HCT116 (cell line): ENCODE results near the gene FAM181A. TPM values are rescaled to one million over a fixed set of nuclear protein-coding genes. Genes with fewer than 3 reads are reported as not detected.

Source experiments
- ATAC-seq: fragments of 200-7000 bp; cut with Tn5 transposase; 2 replicates; pipeline ENCODE4 v1.9.1; 2020; ENCODE audit warnings: mild to moderate bottlenecking, moderate library complexity
- BruUV-seq: library from RNA; stranded (reverse); fragments of 400-500 nt; replicated peaks from 2 replicates; lab custom pipeline; 2021; lab: Mats Ljungman, UMichigan
- CTCF ChIA-PET: fragments of 300-600 bp; sonication (Branson Sonifier 250); formaldehyde crosslinking; loops from one replicate; lab custom pipeline; 2021; ENCODE audit warnings: antibody characterized with exemption; lab: Charles Lee
- POLR2A ChIA-PET: fragments of 300-600, 350-600 bp; sonication (Branson Sonifier 250); formaldehyde crosslinking; loops from one replicate; lab custom pipeline; 2021; ENCODE audit warnings: antibody characterized with exemption; lab: Charles Lee
- RAD21 ChIA-PET, 2 experiments: fragments of 300-600 bp; sonication (Branson Sonifier 250); formaldehyde crosslinking; loops; one replicate each; lab custom pipeline; 2023; ENCODE audit warnings: low total read pairs in 2 of 2; ENCODE audit not compliant: uncharacterized antibody in 2 of 2, unreplicated experiment in 2 of 2, low non-redundant PET in 1 of 2; lab: Charles Lee
- DNase-seq: peaks from one replicate; pipeline ENCODE4 v3.0.0-alpha.2; 2010; ENCODE audit warnings: low read depth, low spot score
- H2AFZ ChIP-seq: fragments of 200-600 bp; shearing (Covaris generic), sonication (generic); 2 replicates; pipeline ENCODE4 v1.6.1; 2017; ENCODE audit warnings: low read depth, mixed run types, mixed read lengths, antibody characterized with exemption, low read length; ENCODE audit not compliant: poor library complexity, severe bottlenecking
- H3K27ac ChIP-seq: 2 replicates; pipeline ENCODE4 v1.5.1; 2012; ENCODE audit warnings: low read depth, low read length
- H3K27me3 ChIP-seq: fragments of 200-600 bp; sonication (generic); 2 replicates; pipeline ENCODE4 v1.6.1; 2016; ENCODE audit warnings: mixed run types, low read length, mixed read lengths; ENCODE audit not compliant: insufficient read depth
- H3K36me3 ChIP-seq, 2 experiments: fragments of 200-500 bp in 1 of 2; fragments of 200-600 bp in 1 of 2; sonication (Bioruptor generic) in 1 of 2; sonication (generic) in 1 of 2; 2 replicates each; pipeline versions ENCODE4 v1.5.1 to v1.6.1; 2014 to 2016; ENCODE audit warnings: low read length in 2 of 2, inconsistent platforms in 1 of 2, mixed read lengths in 1 of 2, mixed run types in 1 of 2; ENCODE audit not compliant: insufficient read depth in 2 of 2, control insufficient read depth in 1 of 2
- H3K4me1 ChIP-seq, 2 experiments: fragments of 200-600 bp in 1 of 2; sonication (generic) in 1 of 2; 2 replicates each; pipeline versions ENCODE4 v1.5.1 to v1.6.1; 2012 to 2017; ENCODE audit warnings: low read length in 2 of 2, inconsistent platforms in 1 of 2, mild to moderate bottlenecking in 1 of 2, mixed read lengths in 1 of 2, mixed run types in 1 of 2, moderate library complexity in 1 of 2; ENCODE audit not compliant: insufficient read depth in 2 of 2, control insufficient read depth in 1 of 2
- H3K4me2 ChIP-seq: fragments of 200-600 bp; sonication (generic); 2 replicates; pipeline ENCODE4 v1.6.1; 2017; ENCODE audit warnings: mixed run types, low read length, mixed read lengths
- H3K4me3 ChIP-seq, 2 experiments: fragments of 200-600 bp in 1 of 2; sonication (generic) in 1 of 2; replicated peaks in 1 of 2; 2 replicates each; pipeline ENCODE4 v1.5.1; 2011 to 2016; ENCODE audit warnings: low read length in 2 of 2, control low read depth in 1 of 2, low read depth in 1 of 2, mild to moderate bottlenecking in 1 of 2, mixed read lengths in 1 of 2, mixed run types in 1 of 2
- H3K79me2 ChIP-seq: fragments of 200-600 bp; sonication (generic); 2 replicates; pipeline ENCODE4 v1.6.1; 2017; ENCODE audit warnings: mild to moderate bottlenecking, mixed run types, low read length, moderate library complexity, mixed read lengths; ENCODE audit not compliant: insufficient read depth
- H3K9ac ChIP-seq: fragments of 200-600 bp; sonication (generic); 2 replicates; pipeline ENCODE4 v1.6.1; 2016; ENCODE audit warnings: low read length, mixed read lengths
- H3K9me2 ChIP-seq: fragments of 200-600 bp; sonication (generic), shearing (Covaris generic); 2 replicates; pipeline ENCODE4 v1.6.1; 2017; ENCODE audit warnings: mixed run types, mild to moderate bottlenecking, moderate library complexity; ENCODE audit not compliant: insufficient read depth
- H3K9me3 ChIP-seq, 2 experiments: fragments of 200-500 bp in 1 of 2; fragments of 200-600 bp in 1 of 2; sonication (Bioruptor generic) in 1 of 2; sonication (generic) in 1 of 2; 2 replicates each; pipeline ENCODE4 v1.6.1; 2014 to 2017; ENCODE audit warnings: low read length in 2 of 2, mixed read lengths in 2 of 2, inconsistent platforms in 1 of 2, low read depth in 1 of 2, mild to moderate bottlenecking in 1 of 2, mixed run types in 1 of 2, moderate library complexity in 1 of 2; ENCODE audit not compliant: control insufficient read depth in 1 of 2, insufficient read depth in 1 of 2
- H4K20me1 ChIP-seq: fragments of 200-600 bp; sonication (generic), shearing (Covaris generic); 2 replicates; pipeline ENCODE4 v1.6.1; 2017; ENCODE audit warnings: mixed run types, mild to moderate bottlenecking, moderate library complexity; ENCODE audit not compliant: insufficient read depth
- ATF3 ChIP-seq: IDR thresholded peaks from 2 replicates; pipeline ENCODE4 v1.6.1; 2012
- CEBPB ChIP-seq: IDR thresholded peaks from 2 replicates; pipeline ENCODE4 v1.6.1; 2012; ENCODE audit warnings: low read depth
- CTCF ChIP-seq, 3 experiments: fragments of 200-600 bp in 1 of 3; sonication (generic) in 1 of 3; IDR thresholded peaks in 2 of 3; conservative IDR thresholded peaks in 1 of 3; 2 replicates each; pipeline ENCODE4 v1.5.1; 2012 to 2017; ENCODE audit warnings: low read depth in 2 of 3, low read length in 2 of 3, antibody characterized with exemption in 1 of 3, borderline replicate concordance in 1 of 3, control low read depth in 1 of 3, mild to moderate bottlenecking in 1 of 3, mixed read lengths in 1 of 3, mixed run types in 1 of 3, moderate library complexity in 1 of 3; ENCODE audit not compliant: insufficient read depth in 1 of 3
- EGR1 ChIP-seq: IDR thresholded peaks from 2 replicates; pipeline ENCODE4 v1.6.1; 2012; ENCODE audit warnings: low read depth
- ELF1 ChIP-seq: IDR thresholded peaks from 2 replicates; pipeline ENCODE4 v1.6.1; 2012; ENCODE audit warnings: low read depth, borderline replicate concordance
- EZH2 ChIP-seq: fragments of 200-600 bp; sonication (generic); IDR thresholded peaks from 2 replicates; pipeline ENCODE4 v1.6.1; 2017; ENCODE audit warnings: antibody characterized with exemption, mixed run types
- EZH2phosphoT487 ChIP-seq: fragments of 200-600 bp; IDR thresholded peaks from 2 replicates; pipeline ENCODE4 v1.6.1; 2018; ENCODE audit warnings: antibody characterized with exemption, borderline replicate concordance
- FOSL1 ChIP-seq: IDR thresholded peaks from 2 replicates; pipeline ENCODE4 v1.6.1; 2012; ENCODE audit warnings: low read depth
- JUND ChIP-seq: IDR thresholded peaks from 2 replicates; pipeline ENCODE4 v1.6.1; 2012
- MAX ChIP-seq: IDR thresholded peaks from 2 replicates; pipeline ENCODE4 v1.6.1; 2012
- POLR2A ChIP-seq: IDR thresholded peaks from 2 replicates; pipeline ENCODE4 v1.7.0; 2011; ENCODE audit warnings: borderline replicate concordance; ENCODE audit not compliant: insufficient read depth, insufficient read length; ENCODE audit errors: extremely low read depth
- POLR2AphosphoS5 ChIP-seq: IDR thresholded peaks from 2 replicates; pipeline ENCODE4 v1.6.1; 2011; ENCODE audit warnings: mild to moderate bottlenecking, low read depth, low read length, moderate library complexity
- RAD21 ChIP-seq: IDR thresholded peaks from 2 replicates; pipeline ENCODE4 v1.6.1; 2012; ENCODE audit warnings: low read depth, mild to moderate bottlenecking
- REST ChIP-seq: IDR thresholded peaks from 2 replicates; pipeline ENCODE4 v1.6.1; 2012; ENCODE audit warnings: low read depth
- SP1 ChIP-seq: IDR thresholded peaks from 2 replicates; pipeline ENCODE4 v1.6.1; 2012; ENCODE audit warnings: low read depth
- TCF7L2 ChIP-seq: IDR thresholded peaks from 2 replicates; pipeline ENCODE4 v1.7.0; 2011; ENCODE audit warnings: borderline replicate concordance, inconsistent platforms; ENCODE audit not compliant: insufficient read depth, insufficient read length; ENCODE audit errors: extremely low read depth
- ZBTB33 ChIP-seq: IDR thresholded peaks from 2 replicates; pipeline ENCODE4 v1.6.1; 2011; ENCODE audit warnings: mild to moderate bottlenecking, low read length, moderate library complexity; ENCODE audit not compliant: insufficient replicate concordance; ENCODE audit errors: extremely low read depth
- intact Hi-C: fragments of 100-400 bp; cut with micrococcal nuclease; formaldehyde crosslinking; loops from 2 replicates; pipeline ENCODE4 v1.10.0; 2022
- total RNA-seq: library from RNA; stranded (reverse); gene quantifications from one replicate; pipeline ENCODE4 v1.2.1, GENCODE V29; 2021; ENCODE audit not compliant: unreplicated experiment

Gene FAM181A
- total RNA-seq, 1 experiment from 2014 or later: not detected

GRCh38 chr14:93905623-93906022, 21.5 kb upstream of the FAM181A start:
- intact Hi-C loops: loop anchor here (1.0 to 10.0 kb wide), 3 partner anchors 169 to 951 kb away; no protein-coding TSS in a partner anchor
- Histone ChIP-seq H3K9me2 (no peaks in the 10 kb centered on the region), H3K79me2 (no peaks in the 10 kb centered on the region), H3K27ac (no peak overlapping the region), H3K9me3 (no peaks in the 10 kb centered on the region), H3K4me2 (no peak overlapping the region), H4K20me1 (no peaks in the 10 kb centered on the region), H3K27me3 (no peaks in the 10 kb centered on the region), H3K36me3 (no peaks in the 10 kb centered on the region), H2AFZ (no peak overlapping the region), H3K4me1 (peaks cover 3 to 7% of the 10 kb centered on the region in 2 experiments; a peak in 3 of 4 replicates), H3K4me3 (no peak overlapping the region), H3K9ac (no peak overlapping the region)
- BruUV-seq: no TSS peak
- CTCF ChIA-PET: interaction anchor here (7.3 kb wide), 1 partner anchor 251 kb away, joined by 75 read pairs; no protein-coding TSS in a partner anchor
- TF ChIP-seq FOSL1 (no peak), ELF1 (no peak), JUND (no peak), POLR2AphosphoS5 (no peak), CEBPB (no peak), EZH2phosphoT487 (no peak), SP1 (no peak), POLR2A (no peak), TCF7L2 (no peak), EGR1 (no peak), EZH2 (no peak), CTCF (IDR thresholded peaks at IDR 0.05 in 2 of 3, conservative IDR thresholded peaks at IDR 0.05 in 1 of 3; ENCODE audit: borderline replicate concordance in 1 of 3, insufficient read depth in 1 of 3, low read depth in 2 of 3, low read length in 2 of 3) (no peak), ZBTB33 (no peak), ATF3 (no peak), RAD21 (no peak), MAX (no peak), REST (no peak)
- no peak for ATAC-seq
- RAD21 ChIA-PET: no interaction called here
- POLR2A ChIA-PET: no interaction called here
- DNase-seq: no peak
